Panc1 (cell line): ENCODE results near the gene NPHP3. TPM values are rescaled to one million over a fixed set of nuclear protein-coding genes. Genes with fewer than 3 reads are reported as not detected.

Source experiments
- ATAC-seq: fragments of 200-7000 bp; cut with Tn5 transposase; 2 replicates; pipeline ENCODE4 v1.9.1; 2020; ENCODE audit warnings: mild to moderate bottlenecking, moderate library complexity
- BruUV-seq: library from RNA; stranded (reverse); fragments of 400-500 nt; replicated peaks from 2 replicates; lab custom pipeline; 2021; lab: Mats Ljungman, UMichigan
- CTCF ChIA-PET: fragments of 300-600 bp; sonication (Branson Sonifier 250); formaldehyde crosslinking; loops from one replicate; lab custom pipeline; 2022; ENCODE audit warnings: antibody characterized with exemption; lab: Charles Lee
- POLR2A ChIA-PET: fragments of 300-600 bp; sonication (Branson Sonifier 250); formaldehyde crosslinking; loops from one replicate; lab custom pipeline; 2022; ENCODE audit warnings: antibody characterized with exemption; lab: Charles Lee
- DNase-seq: peaks from one replicate; pipeline ENCODE4 v3.0.0-alpha.2; 2010; ENCODE audit warnings: low read depth, low spot score
- H3K27ac ChIP-seq: 2 replicates; pipeline ENCODE4 v1.5.1; 2011; ENCODE audit warnings: mild to moderate bottlenecking, low read length, inconsistent platforms
- H3K27me3 ChIP-seq: fragments of 200-500 bp; sonication (Bioruptor generic); 2 replicates; pipeline ENCODE4 v1.6.0; 2014; ENCODE audit warnings: low read length, inconsistent platforms; ENCODE audit not compliant: control insufficient read depth, insufficient read depth
- H3K36me3 ChIP-seq: fragments of 200-500 bp; sonication (Bioruptor generic); 2 replicates; pipeline ENCODE4 v1.5.1; 2014; ENCODE audit warnings: inconsistent platforms, mild to moderate bottlenecking, low read length, moderate library complexity; ENCODE audit not compliant: control insufficient read depth, insufficient read depth
- H3K4me1 ChIP-seq: 2 replicates; pipeline ENCODE4 v1.5.1; 2011; ENCODE audit warnings: inconsistent platforms, mild to moderate bottlenecking, low read length, moderate library complexity; ENCODE audit not compliant: control insufficient read depth, insufficient read depth
- H3K4me3 ChIP-seq, 2 experiments: 2 replicates each; pipeline ENCODE4 v1.5.1; 2011 to 2012; ENCODE audit warnings: low read depth in 2 of 2, low read length in 2 of 2, mild to moderate bottlenecking in 2 of 2, inconsistent platforms in 1 of 2, moderate library complexity in 1 of 2
- H3K9me3 ChIP-seq: fragments of 200-500 bp; sonication (Bioruptor generic); 2 replicates; pipeline ENCODE4 v1.5.1; 2014; ENCODE audit warnings: low read depth, mild to moderate bottlenecking, inconsistent platforms, low read length, moderate library complexity; ENCODE audit not compliant: control insufficient read depth, insufficient read depth
- POLR2AphosphoS5 ChIP-seq: IDR thresholded peaks from 2 replicates; pipeline ENCODE4 v1.6.1; 2012; ENCODE audit warnings: mild to moderate bottlenecking, low read depth, low read length, moderate library complexity
- REST ChIP-seq, 2 experiments: IDR thresholded peaks; 2 replicates each; pipeline ENCODE4 v1.6.1; 2011 to 2012; ENCODE audit warnings: low read depth in 2 of 2, control low read depth in 1 of 2, low read length in 1 of 2, mild to moderate bottlenecking in 1 of 2, moderate library complexity in 1 of 2; ENCODE audit not compliant: insufficient read depth in 1 of 2
- SIN3A ChIP-seq: IDR thresholded peaks from 2 replicates; pipeline ENCODE4 v1.6.1; 2012; ENCODE audit warnings: low read depth, mild to moderate bottlenecking, low read length, moderate library complexity, borderline replicate concordance; ENCODE audit not compliant: insufficient read depth
- TCF7L2 ChIP-seq: IDR thresholded peaks from 2 replicates; pipeline ENCODE4 v1.6.1; 2011; ENCODE audit warnings: mild to moderate bottlenecking, low read depth, low read length, inconsistent platforms
- in situ Hi-C: cut with HindIII; loops from 2 replicates; pipeline ENCODE4 v1.10.0; 2016; ENCODE audit warnings: low sequenced_read_pairs, low pct_unique_long_range_greater_than_20kb
- intact Hi-C: fragments of 100-400 bp; cut with micrococcal nuclease; formaldehyde crosslinking; loops from one replicate; pipeline ENCODE4 v1.10.0; 2022; ENCODE audit not compliant: unreplicated experiment
- total RNA-seq: library from RNA; stranded (reverse); gene quantifications from one replicate; pipeline ENCODE4 v1.2.1, GENCODE V29; 2021; ENCODE audit not compliant: unreplicated experiment
- TF ChIP-seq, protein P1 (sequence below): fragments of 450-650 bp; IDR thresholded peaks from 2 replicates; pipeline ENCODE4 v1.5.1; 2017; ENCODE audit warnings: mild to moderate bottlenecking

NPHP3 gene
- total RNA-seq, 1 experiment from 2014 or later, result 34.0 TPM

DNA sequence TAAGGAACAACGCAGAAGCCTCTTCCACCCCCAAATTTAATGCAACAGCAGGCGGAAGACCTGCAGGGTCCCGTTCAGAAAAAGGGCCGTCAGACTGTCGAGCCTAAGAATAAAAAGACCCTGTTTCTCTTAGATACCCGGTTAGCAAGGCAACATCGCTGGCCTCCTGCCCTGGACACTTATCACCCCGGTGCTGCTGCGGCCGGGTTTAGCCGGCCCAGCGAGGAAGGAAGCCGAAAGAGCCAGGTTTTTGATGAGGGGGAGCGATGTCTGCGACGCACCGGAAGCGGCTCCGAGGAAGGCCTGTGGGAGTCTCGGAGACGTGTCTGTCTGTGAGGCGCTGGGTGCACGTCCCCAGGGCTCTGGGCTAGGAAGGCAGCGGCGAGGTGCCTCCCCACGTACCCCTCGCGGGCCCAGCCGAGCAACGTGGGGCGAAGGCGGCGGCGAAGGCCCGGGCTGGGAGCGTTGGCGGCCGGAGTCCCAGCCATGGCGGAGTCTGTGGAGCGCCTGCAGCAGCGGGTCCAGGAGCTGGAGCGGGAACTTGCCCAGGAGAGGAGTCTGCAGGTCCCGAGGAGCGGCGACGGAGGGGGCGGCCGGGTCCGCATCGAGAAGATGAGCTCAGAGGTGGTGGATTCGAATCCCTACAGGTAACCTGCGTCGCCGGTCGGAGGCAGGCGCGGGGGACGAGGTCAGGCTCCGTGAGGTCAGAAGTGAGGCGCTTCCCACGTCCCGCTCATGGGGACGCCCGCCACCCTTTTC lies 62.0 kb downstream of the NPHP3 start, which contains the start of gene UBA5:
Gene UBA5 (plus strand): TSS at position 278 of the 759 bp plus-strand sequence. CDS start 209 bp downstream, at position 487.
- peak within 1 kb of the TSS; percentile 80 to 93 for H3K4me3 ChIP-seq
- BruUV-seq, result no TSS peak
- no peaks in the 10 kb centered on the region; the same call in 1 of the 2 replicates for H3K36me3 ChIP-seq
- CTCF ChIA-PET, result interaction anchor here (1.4 kb wide), 1 partner anchor 18 kb away, joined by 4 read pairs; no protein-coding TSS in a partner anchor
- H3K27ac ChIP-seq, result peak within 1 kb of the TSS; percentile 87
- DNase-seq, result no peak
- peak; percentile 85 for ATAC-seq
- in situ Hi-C loops, result no loop called here
- TF ChIP-seq SIN3A (0 out of 2 replicates have a peak, but pooled peaks have one; percentile 16), REST (IDR thresholded peaks at IDR 0.05; ENCODE audit: insufficient read depth in 1 of 2, low read depth in 2 of 2, low read length in 1 of 2) (no peak), TCF7L2 (peak; percentile 56; the same call in 1 of the 2 replicates), POLR2AphosphoS5 (no peak; the same call in 1 of the 2 replicates)
- TF ChIP-seq, protein P1, sequence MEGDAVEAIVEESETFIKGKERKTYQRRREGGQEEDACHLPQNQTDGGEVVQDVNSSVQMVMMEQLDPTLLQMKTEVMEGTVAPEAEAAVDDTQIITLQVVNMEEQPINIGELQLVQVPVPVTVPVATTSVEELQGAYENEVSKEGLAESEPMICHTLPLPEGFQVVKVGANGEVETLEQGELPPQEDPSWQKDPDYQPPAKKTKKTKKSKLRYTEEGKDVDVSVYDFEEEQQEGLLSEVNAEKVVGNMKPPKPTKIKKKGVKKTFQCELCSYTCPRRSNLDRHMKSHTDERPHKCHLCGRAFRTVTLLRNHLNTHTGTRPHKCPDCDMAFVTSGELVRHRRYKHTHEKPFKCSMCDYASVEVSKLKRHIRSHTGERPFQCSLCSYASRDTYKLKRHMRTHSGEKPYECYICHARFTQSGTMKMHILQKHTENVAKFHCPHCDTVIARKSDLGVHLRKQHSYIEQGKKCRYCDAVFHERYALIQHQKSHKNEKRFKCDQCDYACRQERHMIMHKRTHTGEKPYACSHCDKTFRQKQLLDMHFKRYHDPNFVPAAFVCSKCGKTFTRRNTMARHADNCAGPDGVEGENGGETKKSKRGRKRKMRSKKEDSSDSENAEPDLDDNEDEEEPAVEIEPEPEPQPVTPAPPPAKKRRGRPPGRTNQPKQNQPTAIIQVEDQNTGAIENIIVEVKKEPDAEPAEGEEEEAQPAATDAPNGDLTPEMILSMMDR, result no peak
- no peaks in the 10 kb centered on the region for H3K27me3 ChIP-seq
- POLR2A ChIA-PET, result interaction anchor here (0.7 kb wide), 1 partner anchor 23 kb away, joined by 3 read pairs; no protein-coding TSS in a partner anchor
- H3K9me3 ChIP-seq, result no peaks in the 10 kb centered on the region
- intact Hi-C loops, result no loop called here
- peaks cover 21% of the 10 kb centered on the region for H3K4me1 ChIP-seq

GRCh38 chr3:132659365-132660051 lies 62.7 kb downstream of the NPHP3 start, which contains the start of gene ACAD11:
ACAD11 (minus strand) TSS chr3:132659809; CDS start chr3:132659751, 58 bp downstream.
- H3K4me3 ChIP-seq, result peak within 1 kb of the TSS; percentile 80 to 93

More at GRCh38 chr3:132659365-132660051, 62.7 kb downstream of the NPHP3 start, which contains the start of gene ACAD11:
- ChIA-PET POLR2A (interaction anchor here (0.6 to 0.7 kb wide), 2 partner anchors 24 to 1712 kb away, joined by 3 read pairs; no protein-coding TSS in a partner anchor), CTCF (interaction anchor here (0.8 to 1.4 kb wide), 2 partner anchors 11 to 17 kb away, joined by 4 to 5 read pairs; no protein-coding TSS in a partner anchor)
- peak within 1 kb of the TSS; percentile 87 for H3K27ac ChIP-seq
- no peaks in the 10 kb centered on the region; the same call in 1 of the 2 replicates for H3K36me3 ChIP-seq
- no peaks in the 10 kb centered on the region for H3K9me3 ChIP-seq
- intact Hi-C loops, result no loop called here
- in situ Hi-C loops, result no loop called here
- no TSS peak for BruUV-seq
- H3K27me3 ChIP-seq, result no peaks in the 10 kb centered on the region
- DNase-seq (peak; percentile 73), ATAC-seq (peak; percentile 91)
- TF ChIP-seq, protein P1, result peak; percentile 81
- TF ChIP-seq TCF7L2, result no peak; the same call in 1 of the 2 replicates
- TF ChIP-seq POLR2AphosphoS5, result no peak; the same call in 1 of the 2 replicates
- TF ChIP-seq SIN3A, result 0 out of 2 replicates have a peak, but pooled peaks have one; percentile 53
- no peak for TF ChIP-seq REST (IDR thresholded peaks at IDR 0.05; ENCODE audit: insufficient read depth in 1 of 2, low read depth in 2 of 2, low read length in 1 of 2)
- peaks cover 21% of the 10 kb centered on the region for H3K4me1 ChIP-seq
